Mesenchymal stem cell (in vitro differentiated cells and primary cell): ENCODE data around the gene VAV2.

Experiments
- DNase-seq: peaks from one replicate; pipeline ENCODE4 v3.0.0-alpha.2; 2013
- H2AFZ ChIP-seq: one replicate; pipeline ENCODE4 v1.6.1; 2013; ENCODE audit warnings: low read depth, mild to moderate bottlenecking, control low read depth, inconsistent platforms, low read length, moderate library complexity
- H2AK5ac ChIP-seq: 2 replicates; pipeline ENCODE4 v1.6.1; 2013; ENCODE audit warnings: low read length, moderate library complexity, mild to moderate bottlenecking, inconsistent platforms; ENCODE audit not compliant: severe bottlenecking
- H2BK120ac ChIP-seq: one replicate; pipeline ENCODE4 v1.6.1; 2013; ENCODE audit warnings: low read depth, mild to moderate bottlenecking, inconsistent platforms, low read length, moderate library complexity
- H2BK12ac ChIP-seq, 2 experiments: one replicate each; pipeline ENCODE4 v1.6.1; 2013; ENCODE audit warnings: inconsistent platforms in 2 of 2, low read length in 2 of 2, mild to moderate bottlenecking in 2 of 2, moderate library complexity in 2 of 2, control low read depth in 1 of 2
- H2BK15ac ChIP-seq: one replicate; pipeline ENCODE4 v1.6.1; 2013; ENCODE audit warnings: mild to moderate bottlenecking, low read depth, inconsistent platforms; ENCODE audit not compliant: poor library complexity, severe bottlenecking
- H2BK5ac ChIP-seq: 2 replicates; pipeline ENCODE4 v1.6.1; 2013; ENCODE audit warnings: low read depth, mild to moderate bottlenecking, low read length, control low read depth, inconsistent platforms; ENCODE audit not compliant: poor library complexity, severe bottlenecking
- H3K14ac ChIP-seq, 2 experiments: one replicate each; pipeline ENCODE4 v1.6.1; 2013; ENCODE audit warnings: inconsistent platforms in 2 of 2, low read length in 2 of 2, control low read depth in 1 of 2, mild to moderate bottlenecking in 1 of 2, moderate library complexity in 1 of 2
- H3K18ac ChIP-seq, 2 experiments: one replicate each; pipeline ENCODE4 v1.6.1; 2013; ENCODE audit warnings: inconsistent platforms in 2 of 2, low read length in 2 of 2, control low read depth in 1 of 2, low read depth in 1 of 2, mild to moderate bottlenecking in 1 of 2
- H3K23ac ChIP-seq, 2 experiments: one replicate each; pipeline ENCODE4 v1.6.1; 2013; ENCODE audit warnings: inconsistent platforms in 2 of 2, low read length in 2 of 2, mild to moderate bottlenecking in 2 of 2, moderate library complexity in 2 of 2, control low read depth in 1 of 2
- H3K27ac ChIP-seq: 2 replicates; pipeline ENCODE4 v1.5.1; 2013; ENCODE audit warnings: mild to moderate bottlenecking, moderate library complexity, low read length, control low read depth, inconsistent platforms; ENCODE audit not compliant: poor library complexity, severe bottlenecking
- H3K27me3 ChIP-seq, 2 experiments: 2 replicates each; pipeline versions ENCODE4 v1.6.1 to v1.7.0; 2013; ENCODE audit warnings: low read length in 2 of 2, mild to moderate bottlenecking in 2 of 2, moderate library complexity in 2 of 2, control low read depth in 1 of 2, inconsistent platforms in 1 of 2; ENCODE audit not compliant: control insufficient read depth in 1 of 2, insufficient read depth in 1 of 2
- H3K36me3 ChIP-seq, 2 experiments: 2 replicates each; pipeline versions ENCODE4 v1.6.1 to v1.7.0; 2013; ENCODE audit warnings: low read length in 2 of 2, control low read depth in 1 of 2, inconsistent platforms in 1 of 2, low read depth in 1 of 2, mild to moderate bottlenecking in 1 of 2; ENCODE audit not compliant: insufficient read depth in 2 of 2, control insufficient read depth in 1 of 2
- H3K4ac ChIP-seq, 2 experiments: one replicate each; pipeline ENCODE4 v1.6.1; 2013; ENCODE audit warnings: inconsistent platforms in 2 of 2, low read length in 2 of 2, mild to moderate bottlenecking in 2 of 2, moderate library complexity in 2 of 2, control low read depth in 1 of 2, low read depth in 1 of 2
- H3K4me1 ChIP-seq: 2 replicates; pipeline ENCODE4 v1.6.1; 2013; ENCODE audit warnings: low read depth, low read length, control low read depth; ENCODE audit not compliant: control insufficient read depth, insufficient read depth
- H3K4me2 ChIP-seq: 2 replicates; pipeline ENCODE4 v1.6.1; 2013; ENCODE audit warnings: low read length, mild to moderate bottlenecking, inconsistent platforms; ENCODE audit not compliant: poor library complexity, severe bottlenecking
- H3K4me3 ChIP-seq, 2 experiments: 2 replicates each; pipeline versions ENCODE4 v1.5.1 to v1.7.0; 2013; ENCODE audit warnings: low read length in 2 of 2, mild to moderate bottlenecking in 2 of 2, control low read depth in 1 of 2, low read depth in 1 of 2; ENCODE audit not compliant: insufficient read depth in 1 of 2
- H3K79me1 ChIP-seq: replicated peaks from 2 replicates; pipeline ENCODE4 v1.6.1; 2013; ENCODE audit warnings: mild to moderate bottlenecking, control low read depth, low read length, inconsistent platforms; ENCODE audit not compliant: poor library complexity, severe bottlenecking
- H3K9ac ChIP-seq: 2 replicates; pipeline ENCODE4 v1.7.0; 2013; ENCODE audit warnings: mild to moderate bottlenecking, low read length, moderate library complexity
- H3K9me3 ChIP-seq: 2 replicates; pipeline ENCODE4 v1.7.0; 2013; ENCODE audit warnings: mild to moderate bottlenecking, low read length; ENCODE audit not compliant: control insufficient read depth
- H4K8ac ChIP-seq: one replicate; pipeline ENCODE4 v1.6.1; 2013; ENCODE audit warnings: inconsistent platforms, mild to moderate bottlenecking, low read length, moderate library complexity
- H4K91ac ChIP-seq: one replicate; pipeline ENCODE4 v1.6.1; 2013; ENCODE audit warnings: mild to moderate bottlenecking, low read length, inconsistent platforms
- WGBS: methylation state at CpG from one replicate; pipeline ENCODE4 v1.1.7; 2013; ENCODE audit warnings: mixed read lengths; 5-methylcytosine and 5-hydroxymethylcytosine counted together

VAV2 gene

DNA sequence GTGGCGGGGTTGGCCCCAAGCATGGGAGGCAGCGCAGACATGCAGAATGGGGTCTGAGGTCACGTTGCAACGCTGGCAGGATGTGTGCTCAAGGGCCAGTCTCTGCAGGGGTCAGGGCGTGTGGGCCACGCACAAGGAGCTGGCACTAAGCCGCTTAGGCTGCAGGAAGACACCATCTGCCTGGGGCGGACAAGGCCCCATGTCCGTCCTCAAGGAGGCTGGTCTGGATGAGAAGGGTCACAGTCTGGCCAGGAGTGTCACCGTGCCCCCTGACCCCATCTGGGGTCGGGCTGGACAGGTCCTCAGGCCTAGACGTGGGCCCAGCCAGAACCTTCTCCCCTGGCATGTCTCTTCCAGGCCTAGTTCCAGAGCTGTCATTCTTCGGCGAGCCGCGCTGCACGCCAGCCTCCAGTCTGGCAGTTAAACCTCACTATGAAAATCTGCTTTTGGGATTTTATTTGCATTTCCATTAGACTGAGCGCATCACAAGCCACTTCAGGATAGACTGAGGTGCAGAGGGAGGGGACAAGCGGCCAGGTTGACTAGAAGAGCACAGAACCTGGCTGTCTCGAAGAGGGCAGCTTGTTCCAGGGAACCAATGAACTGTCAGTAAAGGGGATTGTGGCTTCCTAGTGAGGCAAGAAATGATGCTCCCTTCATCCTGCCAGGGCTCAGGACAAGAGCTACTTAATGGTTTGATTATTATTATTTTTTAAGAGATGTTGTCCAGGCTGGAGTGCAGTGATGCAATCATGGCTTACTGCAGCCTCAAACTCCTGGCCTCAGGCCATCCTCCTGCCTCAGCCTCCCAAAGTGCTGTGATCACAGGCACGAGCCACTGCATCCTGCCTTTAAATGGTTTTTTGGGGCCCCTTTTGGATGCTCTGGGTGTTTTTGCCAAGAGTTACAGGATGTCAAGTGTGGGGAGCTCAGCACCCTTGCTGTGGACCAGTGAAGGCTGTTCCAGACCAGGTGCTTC is 37.4 kb upstream of the VAV2 start:
- H2BK120ac ChIP-seq: no peak overlapping the region
- H4K91ac ChIP-seq: no peak overlapping the region
- peaks cover 31% of the 10 kb centered on the region for H3K79me1 ChIP-seq
- no peak overlapping the region for H2BK15ac ChIP-seq
- no peak overlapping the region for H3K4me2 ChIP-seq
- H3K36me3 ChIP-seq: peaks cover 62 to 70% of the 10 kb centered on the region in 2 experiments
- no peak for DNase-seq
- no peaks in the 10 kb centered on the region for H3K27me3 ChIP-seq
- H3K9me3 ChIP-seq: no peaks in the 10 kb centered on the region
- H2AK5ac ChIP-seq: no peak overlapping the region
- H3K9ac ChIP-seq: no peak overlapping the region
- no peak overlapping the region for H3K23ac ChIP-seq
- no peak overlapping the region for H3K4me3 ChIP-seq
- no peak overlapping the region for H3K27ac ChIP-seq
- no peak overlapping the region for H2BK12ac ChIP-seq
- H3K4me1 ChIP-seq: peaks cover 20% of the 10 kb centered on the region
- H4K8ac ChIP-seq: no peak overlapping the region
- H3K4ac ChIP-seq: no peak overlapping the region
- H2AFZ ChIP-seq: no peak overlapping the region
- H3K18ac ChIP-seq: no peak overlapping the region
- H3K14ac ChIP-seq: no peak overlapping the region
- H2BK5ac ChIP-seq: no peak overlapping the region
- WGBS: 94% methylated on average over 21 of the region's 21 CpGs

DNA sequence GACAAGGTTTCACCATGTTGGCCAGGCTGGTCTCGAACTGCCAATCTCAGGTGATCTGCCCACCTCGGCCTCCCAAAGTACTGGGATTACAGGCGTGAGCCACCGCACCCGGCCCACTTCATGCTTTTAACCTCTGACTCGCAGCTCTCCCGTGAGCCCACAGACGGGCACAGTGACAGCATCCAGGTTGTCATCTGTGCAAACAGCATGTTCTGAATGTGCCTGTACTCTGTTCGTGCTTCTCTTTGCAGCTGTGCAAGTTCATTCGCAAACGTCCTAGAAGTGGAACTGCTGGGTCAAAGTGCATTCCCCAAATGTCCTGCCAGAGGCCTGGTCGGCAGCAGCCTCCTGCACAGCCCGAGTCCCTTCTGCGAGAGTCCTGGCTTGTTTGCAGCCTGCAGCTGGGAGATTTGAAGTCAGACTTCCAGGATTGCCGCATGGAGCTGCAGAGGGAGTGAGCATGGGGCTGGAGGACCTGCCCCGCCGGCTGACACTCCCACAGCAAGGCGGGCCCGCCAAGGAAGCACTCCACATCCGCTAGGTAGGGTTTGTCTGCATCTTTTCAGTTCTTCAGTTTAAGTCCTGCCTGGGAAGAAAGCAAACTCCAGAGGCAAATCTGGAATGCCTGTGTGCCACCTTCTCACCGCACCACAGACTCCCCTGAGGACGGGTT is 36.6 kb upstream of the VAV2 start:
- 92% methylated on average over 22 of the region's 22 CpGs for WGBS
- no peak overlapping the region for H3K14ac ChIP-seq

GRCh38 chr9:134028076-134028475 is 36.0 kb upstream of the VAV2 start:
- H3K36me3 ChIP-seq: peaks cover 49 to 55% of the 10 kb centered on the region in 2 experiments
- no peaks in the 10 kb centered on the region for H3K9me3 ChIP-seq
- no peak overlapping the region for H3K14ac ChIP-seq
- H2AFZ ChIP-seq: no peak overlapping the region
- H2BK5ac ChIP-seq: no peak overlapping the region
- no peak overlapping the region for H3K4me3 ChIP-seq
- no peak overlapping the region for H3K4me2 ChIP-seq
- H3K18ac ChIP-seq: no peak overlapping the region
- no peak overlapping the region for H2BK120ac ChIP-seq
- no peak overlapping the region for H3K4ac ChIP-seq
- no peak overlapping the region for H2BK15ac ChIP-seq
- H3K79me1 ChIP-seq: peaks cover 29% of the 10 kb centered on the region
- H3K27ac ChIP-seq: no peak overlapping the region
- no peak overlapping the region for H3K23ac ChIP-seq
- no peak overlapping the region for H4K8ac ChIP-seq
- H4K91ac ChIP-seq: no peak overlapping the region
- DNase-seq: no peak
- H2BK12ac ChIP-seq: no peak overlapping the region
- no peaks in the 10 kb centered on the region for H3K27me3 ChIP-seq
- peaks cover 20% of the 10 kb centered on the region for H3K4me1 ChIP-seq
- H2AK5ac ChIP-seq: no peak overlapping the region
- WGBS: 94% methylated on average over 9 of the region's 9 CpGs
- H3K9ac ChIP-seq: no peak overlapping the region

More for the DNA sequence above, 36.6 kb upstream of the VAV2 start:
- H3K4me1 ChIP-seq: peaks cover 23% of the 10 kb centered on the region
- no peak overlapping the region for H2BK12ac ChIP-seq
- H2AK5ac ChIP-seq: no peak overlapping the region
- H3K36me3 ChIP-seq: peaks cover 54 to 62% of the 10 kb centered on the region in 2 experiments
- H3K4me2 ChIP-seq: no peak overlapping the region
- H2BK120ac ChIP-seq: no peak overlapping the region
- no peak for DNase-seq
- H4K91ac ChIP-seq: no peak overlapping the region
- H3K27me3 ChIP-seq: no peaks in the 10 kb centered on the region
- H3K4me3 ChIP-seq: no peak overlapping the region
- H3K9me3 ChIP-seq: no peaks in the 10 kb centered on the region
- no peak overlapping the region for H3K18ac ChIP-seq
- H3K27ac ChIP-seq: no peak overlapping the region
- no peak overlapping the region for H2BK15ac ChIP-seq
- H3K79me1 ChIP-seq: peaks cover 28% of the 10 kb centered on the region
- no peak overlapping the region for H3K23ac ChIP-seq
- no peak overlapping the region for H4K8ac ChIP-seq
- no peak overlapping the region for H3K9ac ChIP-seq
- H3K4ac ChIP-seq: no peak overlapping the region
- H2BK5ac ChIP-seq: no peak overlapping the region
- no peak overlapping the region for H2AFZ ChIP-seq

- Histone ChIP-seq H3K9ac (no peak overlapping the region), H2BK120ac (no peak overlapping the region), H3K27me3 (no peaks in the 10 kb centered on the region), H3K27ac (no peak overlapping the region), H3K79me1 (peaks cover 29% of the 10 kb centered on the region), H2BK12ac (no peak overlapping the region), H3K36me3 (peaks cover 45 to 50% of the 10 kb centered on the region in 2 experiments), H2AK5ac (no peak overlapping the region), H4K8ac (no peak overlapping the region), H3K23ac (no peak overlapping the region), H2BK5ac (no peak overlapping the region), H2BK15ac (no peak overlapping the region), H4K91ac (no peak overlapping the region), H3K4me2 (no peak overlapping the region), H3K14ac (no peak overlapping the region), H3K4me1 (peaks cover 17% of the 10 kb centered on the region), H3K9me3 (no peaks in the 10 kb centered on the region), H2AFZ (no peak overlapping the region), H3K4ac (no peak overlapping the region), H3K18ac (no peak overlapping the region), H3K4me3 (no peak overlapping the region)
- DNase-seq: no peak
- 98% methylated on average over 7 of the region's 7 CpGs for WGBS
These were observed 35.4 kb upstream of the VAV2 start for GRCh38 chr9:134027561-134027960.
